Measurements from ENCODE around the gene TTLL11. TPM values are rescaled to one million over a fixed set of nuclear protein-coding genes. Genes with fewer than 3 reads are reported as not detected.

TTLL11 gene
- polyA plus RNA-seq, 1 of the 3 experiments (the other 2 are of a cell fraction): 6.8 TPM

DNA sequence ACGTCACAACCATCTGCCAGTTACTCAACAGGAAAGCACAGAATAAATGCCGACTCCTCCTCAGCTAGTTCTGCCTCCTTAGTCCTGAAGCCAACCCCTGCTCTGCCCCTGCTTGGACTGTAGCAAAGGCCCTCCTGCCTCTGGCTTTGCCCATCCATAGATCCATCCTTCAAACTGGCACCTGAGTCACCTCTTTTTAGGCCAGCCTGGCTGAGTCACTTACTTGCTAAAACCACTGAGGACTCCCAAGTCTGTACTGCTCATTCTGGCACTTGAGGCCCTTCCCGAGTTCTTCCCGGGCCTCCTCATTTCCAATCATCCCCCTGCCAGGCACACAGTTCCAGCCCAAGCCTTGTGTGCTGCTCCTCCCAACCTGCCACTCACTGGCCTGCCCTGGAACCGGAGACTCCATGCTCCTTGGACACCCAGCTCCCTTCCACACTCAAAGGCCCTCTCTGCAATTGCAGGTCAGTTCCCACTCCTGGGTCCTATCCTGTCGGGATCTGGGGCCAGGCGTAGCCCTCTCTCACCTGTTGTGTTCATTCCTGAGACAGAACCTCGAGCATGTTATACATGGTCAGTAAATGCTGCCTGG lies 221.6 kb downstream of the TTLL11 start (continued):
- no peak for TF ChIP-seq TEAD4 (IDR thresholded peaks at IDR 0.05; ENCODE audit: borderline replicate concordance, insufficient read depth)

DNA sequence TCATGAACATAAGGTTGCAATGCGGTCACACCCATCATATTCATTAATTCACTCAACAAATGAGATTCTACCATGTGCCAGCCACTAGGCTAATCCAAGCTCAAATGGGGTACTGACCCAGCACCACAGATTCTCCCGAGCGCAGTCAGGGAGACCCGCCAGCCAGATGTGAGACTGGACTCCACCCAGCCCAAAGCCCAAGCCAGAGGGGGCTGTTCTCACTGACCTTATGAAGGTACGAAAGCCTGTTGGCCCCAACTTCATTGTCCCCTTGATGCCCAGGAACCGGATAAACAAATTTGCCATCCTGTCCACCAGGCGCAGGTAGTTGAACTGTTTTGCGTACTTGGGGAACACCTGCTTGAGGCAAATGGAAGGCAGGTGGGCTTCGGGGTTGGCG lies 222.8 kb downstream of the TTLL11 start:
- no peaks in the 10 kb centered on the region for H3K9me2 ChIP-seq
- H3K9ac ChIP-seq: no peak overlapping the region
- TF ChIP-seq, protein P1, sequence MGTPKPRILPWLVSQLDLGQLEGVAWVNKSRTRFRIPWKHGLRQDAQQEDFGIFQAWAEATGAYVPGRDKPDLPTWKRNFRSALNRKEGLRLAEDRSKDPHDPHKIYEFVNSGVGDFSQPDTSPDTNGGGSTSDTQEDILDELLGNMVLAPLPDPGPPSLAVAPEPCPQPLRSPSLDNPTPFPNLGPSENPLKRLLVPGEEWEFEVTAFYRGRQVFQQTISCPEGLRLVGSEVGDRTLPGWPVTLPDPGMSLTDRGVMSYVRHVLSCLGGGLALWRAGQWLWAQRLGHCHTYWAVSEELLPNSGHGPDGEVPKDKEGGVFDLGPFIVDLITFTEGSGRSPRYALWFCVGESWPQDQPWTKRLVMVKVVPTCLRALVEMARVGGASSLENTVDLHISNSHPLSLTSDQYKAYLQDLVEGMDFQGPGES (IDR thresholded peaks at IDR 0.05; ENCODE audit: low read depth, low read length): no peak
- TF ChIP-seq RXRA (IDR thresholded peaks at IDR 0.05; ENCODE audit: borderline replicate concordance, low read depth) (no peak), RFX5 (IDR thresholded peaks at IDR 0.05; ENCODE audit: low read length) (no peak), EP300 (IDR thresholded peaks at IDR 0.05; ENCODE audit: borderline replicate concordance in 1 of 2, low read depth in 1 of 2, low read length in 1 of 2) (no peak), ELF1 (IDR thresholded peaks at IDR 0.05) (no peak), POLR2AphosphoS5 (IDR thresholded peaks at IDR 0.05; ENCODE audit: low read depth, low read length) (no peak)
- TF ChIP-seq, protein P2, sequence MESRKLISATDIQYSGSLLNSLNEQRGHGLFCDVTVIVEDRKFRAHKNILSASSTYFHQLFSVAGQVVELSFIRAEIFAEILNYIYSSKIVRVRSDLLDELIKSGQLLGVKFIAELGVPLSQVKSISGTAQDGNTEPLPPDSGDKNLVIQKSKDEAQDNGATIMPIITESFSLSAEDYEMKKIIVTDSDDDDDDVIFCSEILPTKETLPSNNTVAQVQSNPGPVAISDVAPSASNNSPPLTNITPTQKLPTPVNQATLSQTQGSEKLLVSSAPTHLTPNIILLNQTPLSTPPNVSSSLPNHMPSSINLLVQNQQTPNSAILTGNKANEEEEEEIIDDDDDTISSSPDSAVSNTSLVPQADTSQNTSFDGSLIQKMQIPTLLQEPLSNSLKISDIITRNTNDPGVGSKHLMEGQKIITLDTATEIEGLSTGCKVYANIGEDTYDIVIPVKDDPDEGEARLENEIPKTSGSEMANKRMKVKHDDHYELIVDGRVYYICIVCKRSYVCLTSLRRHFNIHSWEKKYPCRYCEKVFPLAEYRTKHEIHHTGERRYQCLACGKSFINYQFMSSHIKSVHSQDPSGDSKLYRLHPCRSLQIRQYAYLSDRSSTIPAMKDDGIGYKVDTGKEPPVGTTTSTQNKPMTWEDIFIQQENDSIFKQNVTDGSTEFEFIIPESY (IDR thresholded peaks at IDR 0.05; ENCODE audit: borderline replicate concordance, low read depth): no peak
- TF ChIP-seq, protein P3, sequence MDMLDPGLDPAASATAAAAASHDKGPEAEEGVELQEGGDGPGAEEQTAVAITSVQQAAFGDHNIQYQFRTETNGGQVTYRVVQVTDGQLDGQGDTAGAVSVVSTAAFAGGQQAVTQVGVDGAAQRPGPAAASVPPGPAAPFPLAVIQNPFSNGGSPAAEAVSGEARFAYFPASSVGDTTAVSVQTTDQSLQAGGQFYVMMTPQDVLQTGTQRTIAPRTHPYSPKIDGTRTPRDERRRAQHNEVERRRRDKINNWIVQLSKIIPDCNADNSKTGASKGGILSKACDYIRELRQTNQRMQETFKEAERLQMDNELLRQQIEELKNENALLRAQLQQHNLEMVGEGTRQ (IDR thresholded peaks at IDR 0.05; ENCODE audit: borderline replicate concordance, low read depth, low read length): no peak
- TF ChIP-seq, protein P4, sequence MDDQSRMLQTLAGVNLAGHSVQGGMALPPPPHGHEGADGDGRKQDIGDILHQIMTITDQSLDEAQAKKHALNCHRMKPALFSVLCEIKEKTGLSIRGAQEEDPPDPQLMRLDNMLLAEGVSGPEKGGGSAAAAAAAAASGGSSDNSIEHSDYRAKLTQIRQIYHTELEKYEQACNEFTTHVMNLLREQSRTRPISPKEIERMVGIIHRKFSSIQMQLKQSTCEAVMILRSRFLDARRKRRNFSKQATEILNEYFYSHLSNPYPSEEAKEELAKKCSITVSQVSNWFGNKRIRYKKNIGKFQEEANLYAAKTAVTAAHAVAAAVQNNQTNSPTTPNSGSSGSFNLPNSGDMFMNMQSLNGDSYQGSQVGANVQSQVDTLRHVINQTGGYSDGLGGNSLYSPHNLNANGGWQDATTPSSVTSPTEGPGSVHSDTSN (IDR thresholded peaks at IDR 0.05): no peak
- TF ChIP-seq, protein P5, sequence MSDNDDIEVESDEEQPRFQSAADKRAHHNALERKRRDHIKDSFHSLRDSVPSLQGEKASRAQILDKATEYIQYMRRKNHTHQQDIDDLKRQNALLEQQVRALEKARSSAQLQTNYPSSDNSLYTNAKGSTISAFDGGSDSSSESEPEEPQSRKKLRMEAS (IDR thresholded peaks at IDR 0.05; ENCODE audit: low read depth): no peak
- no peak overlapping the region for H3K4me2 ChIP-seq
- H3K27me3 ChIP-seq (ENCODE audit: insufficient read depth): no peaks in the 10 kb centered on the region
- H3K36me3 ChIP-seq (replicated peaks in 1 of 2; ENCODE audit: control insufficient read depth in 1 of 2, insufficient read depth in 2 of 2, low read length in 1 of 2): peaks cover 2 to 11% of the 10 kb centered on the region in 2 experiments
- no peaks in the 10 kb centered on the region for H3K9me3 ChIP-seq
- ChIA-PET CTCF (interaction anchor here (1.1 to 1.6 kb wide), 2 partner anchors 9 to 235 kb away, joined by 3 to 4 read pairs; no protein-coding TSS in a partner anchor), POLR2A (no interaction called here)
- WGBS (ENCODE audit: low lambda C conversion rate): 98% methylated on average over 9 of the region's 10 CpGs
- peaks cover 12% of the 10 kb centered on the region for H3F3A ChIP-seq (replicated peaks; ENCODE audit: insufficient read depth)
- H3K79me2 ChIP-seq (ENCODE audit: insufficient read depth): peaks cover 7% of the 10 kb centered on the region; the same call in 1 of the 2 replicates
- H3K4me1 ChIP-seq (ENCODE audit: control insufficient read depth in 1 of 2, insufficient read depth in 2 of 2, low read depth in 1 of 2, low read length in 1 of 2): peaks cover 2 to 8% of the 10 kb centered on the region in 2 experiments; a peak in 3 of 4 replicates
- H3K4me3 ChIP-seq (ENCODE audit: low read depth in 2 of 2, low read length in 1 of 2): no peak overlapping the region
- H2AFZ ChIP-seq (ENCODE audit: low read depth): no peak overlapping the region
- H4K20me1 ChIP-seq (ENCODE audit: insufficient read depth): no peaks in the 10 kb centered on the region
- DNase-seq: no peak
- peak overlapping the region in 1 of 2 experiments; percentile 85; a peak in 1 of 4 replicates for H3K27ac ChIP-seq (ENCODE audit: low read depth in 2 of 2, low read length in 1 of 2)

Measured in SK-N-SH (cell line).